ENCODE results near the gene HIP1.

- TF ChIP-seq CTCF (conservative IDR thresholded peaks at IDR 0.05; ENCODE audit: low read depth, low read length) (no peak), EZH2phosphoT487 (IDR thresholded peaks at IDR 0.05; ENCODE audit: borderline replicate concordance, low read length) (no peak)
Measured at GRCh38 chr7:75563171-75563570, 175.6 kb downstream of the HIP1 start.

Measured in PC-3 (cell line).